HCT116 (cell line): ENCODE results near the gene PCSK9. TPM values are rescaled to one million over a fixed set of nuclear protein-coding genes. Genes with fewer than 3 reads are reported as not detected.

Source experiments
- ATAC-seq: fragments of 200-7000 bp; cut with Tn5 transposase; 2 replicates; pipeline ENCODE4 v1.9.1; 2020; ENCODE audit warnings: mild to moderate bottlenecking, moderate library complexity
- BruUV-seq: library from RNA; stranded (reverse); fragments of 400-500 nt; replicated peaks from 2 replicates; lab custom pipeline; 2021; lab: Mats Ljungman, UMichigan
- CTCF ChIA-PET: fragments of 300-600 bp; sonication (Branson Sonifier 250); formaldehyde crosslinking; loops from one replicate; lab custom pipeline; 2021; ENCODE audit warnings: antibody characterized with exemption; lab: Charles Lee
- POLR2A ChIA-PET: fragments of 300-600, 350-600 bp; sonication (Branson Sonifier 250); formaldehyde crosslinking; loops from one replicate; lab custom pipeline; 2021; ENCODE audit warnings: antibody characterized with exemption; lab: Charles Lee
- RAD21 ChIA-PET, 2 experiments: fragments of 300-600 bp; sonication (Branson Sonifier 250); formaldehyde crosslinking; loops; one replicate each; lab custom pipeline; 2023; ENCODE audit warnings: low total read pairs in 2 of 2; ENCODE audit not compliant: uncharacterized antibody in 2 of 2, unreplicated experiment in 2 of 2, low non-redundant PET in 1 of 2; lab: Charles Lee
- DNase-seq: peaks from one replicate; pipeline ENCODE4 v3.0.0-alpha.2; 2010; ENCODE audit warnings: low read depth, low spot score
- H2AFZ ChIP-seq: fragments of 200-600 bp; shearing (Covaris generic), sonication (generic); 2 replicates; pipeline ENCODE4 v1.6.1; 2017; ENCODE audit warnings: low read depth, mixed run types, mixed read lengths, antibody characterized with exemption, low read length; ENCODE audit not compliant: poor library complexity, severe bottlenecking
- H3K27ac ChIP-seq: 2 replicates; pipeline ENCODE4 v1.5.1; 2012; ENCODE audit warnings: low read depth, low read length
- H3K27me3 ChIP-seq: fragments of 200-600 bp; sonication (generic); 2 replicates; pipeline ENCODE4 v1.6.1; 2016; ENCODE audit warnings: mixed run types, low read length, mixed read lengths; ENCODE audit not compliant: insufficient read depth
- H3K36me3 ChIP-seq, 2 experiments: fragments of 200-500 bp in 1 of 2; fragments of 200-600 bp in 1 of 2; sonication (Bioruptor generic) in 1 of 2; sonication (generic) in 1 of 2; 2 replicates each; pipeline versions ENCODE4 v1.5.1 to v1.6.1; 2014 to 2016; ENCODE audit warnings: low read length in 2 of 2, inconsistent platforms in 1 of 2, mixed read lengths in 1 of 2, mixed run types in 1 of 2; ENCODE audit not compliant: insufficient read depth in 2 of 2, control insufficient read depth in 1 of 2
- H3K4me1 ChIP-seq, 2 experiments: fragments of 200-600 bp in 1 of 2; sonication (generic) in 1 of 2; 2 replicates each; pipeline versions ENCODE4 v1.5.1 to v1.6.1; 2012 to 2017; ENCODE audit warnings: low read length in 2 of 2, inconsistent platforms in 1 of 2, mild to moderate bottlenecking in 1 of 2, mixed read lengths in 1 of 2, mixed run types in 1 of 2, moderate library complexity in 1 of 2; ENCODE audit not compliant: insufficient read depth in 2 of 2, control insufficient read depth in 1 of 2
- H3K4me2 ChIP-seq: fragments of 200-600 bp; sonication (generic); 2 replicates; pipeline ENCODE4 v1.6.1; 2017; ENCODE audit warnings: mixed run types, low read length, mixed read lengths
- H3K4me3 ChIP-seq, 2 experiments: fragments of 200-600 bp in 1 of 2; sonication (generic) in 1 of 2; replicated peaks in 1 of 2; 2 replicates each; pipeline ENCODE4 v1.5.1; 2011 to 2016; ENCODE audit warnings: low read length in 2 of 2, control low read depth in 1 of 2, low read depth in 1 of 2, mild to moderate bottlenecking in 1 of 2, mixed read lengths in 1 of 2, mixed run types in 1 of 2
- H3K79me2 ChIP-seq: fragments of 200-600 bp; sonication (generic); 2 replicates; pipeline ENCODE4 v1.6.1; 2017; ENCODE audit warnings: mild to moderate bottlenecking, mixed run types, low read length, moderate library complexity, mixed read lengths; ENCODE audit not compliant: insufficient read depth
- H3K9ac ChIP-seq: fragments of 200-600 bp; sonication (generic); 2 replicates; pipeline ENCODE4 v1.6.1; 2016; ENCODE audit warnings: low read length, mixed read lengths
- H3K9me2 ChIP-seq: fragments of 200-600 bp; sonication (generic), shearing (Covaris generic); 2 replicates; pipeline ENCODE4 v1.6.1; 2017; ENCODE audit warnings: mixed run types, mild to moderate bottlenecking, moderate library complexity; ENCODE audit not compliant: insufficient read depth
- H3K9me3 ChIP-seq, 2 experiments: fragments of 200-500 bp in 1 of 2; fragments of 200-600 bp in 1 of 2; sonication (Bioruptor generic) in 1 of 2; sonication (generic) in 1 of 2; 2 replicates each; pipeline ENCODE4 v1.6.1; 2014 to 2017; ENCODE audit warnings: low read length in 2 of 2, mixed read lengths in 2 of 2, inconsistent platforms in 1 of 2, low read depth in 1 of 2, mild to moderate bottlenecking in 1 of 2, mixed run types in 1 of 2, moderate library complexity in 1 of 2; ENCODE audit not compliant: control insufficient read depth in 1 of 2, insufficient read depth in 1 of 2
- H4K20me1 ChIP-seq: fragments of 200-600 bp; sonication (generic), shearing (Covaris generic); 2 replicates; pipeline ENCODE4 v1.6.1; 2017; ENCODE audit warnings: mixed run types, mild to moderate bottlenecking, moderate library complexity; ENCODE audit not compliant: insufficient read depth
- CBX3 ChIP-seq: IDR thresholded peaks from 2 replicates; pipeline ENCODE4 v1.6.1; 2012; ENCODE audit warnings: low read depth
- CEBPB ChIP-seq: IDR thresholded peaks from 2 replicates; pipeline ENCODE4 v1.6.1; 2012; ENCODE audit warnings: low read depth
- EZH2phosphoT487 ChIP-seq: fragments of 200-600 bp; IDR thresholded peaks from 2 replicates; pipeline ENCODE4 v1.6.1; 2018; ENCODE audit warnings: antibody characterized with exemption, borderline replicate concordance
- FOSL1 ChIP-seq: IDR thresholded peaks from 2 replicates; pipeline ENCODE4 v1.6.1; 2012; ENCODE audit warnings: low read depth
- JUND ChIP-seq: IDR thresholded peaks from 2 replicates; pipeline ENCODE4 v1.6.1; 2012
- MAX ChIP-seq: IDR thresholded peaks from 2 replicates; pipeline ENCODE4 v1.6.1; 2012
- POLR2A ChIP-seq: IDR thresholded peaks from 2 replicates; pipeline ENCODE4 v1.7.0; 2011; ENCODE audit warnings: borderline replicate concordance; ENCODE audit not compliant: insufficient read depth, insufficient read length; ENCODE audit errors: extremely low read depth
- POLR2AphosphoS5 ChIP-seq: IDR thresholded peaks from 2 replicates; pipeline ENCODE4 v1.6.1; 2011; ENCODE audit warnings: mild to moderate bottlenecking, low read depth, low read length, moderate library complexity
- RAD21 ChIP-seq: IDR thresholded peaks from 2 replicates; pipeline ENCODE4 v1.6.1; 2012; ENCODE audit warnings: low read depth, mild to moderate bottlenecking
- SRF ChIP-seq: IDR thresholded peaks from 2 replicates; pipeline ENCODE4 v1.6.1; 2012; ENCODE audit warnings: low read depth
- TCF7L2 ChIP-seq: IDR thresholded peaks from 2 replicates; pipeline ENCODE4 v1.7.0; 2011; ENCODE audit warnings: borderline replicate concordance, inconsistent platforms; ENCODE audit not compliant: insufficient read depth, insufficient read length; ENCODE audit errors: extremely low read depth
- YY1 ChIP-seq: IDR thresholded peaks from 2 replicates; pipeline ENCODE4 v1.6.1; 2011; ENCODE audit warnings: low read length, low read depth, moderate library complexity, mild to moderate bottlenecking; ENCODE audit not compliant: insufficient replicate concordance; ENCODE audit errors: extremely low read depth
- ZFX ChIP-seq: fragments of 450-650 bp; IDR thresholded peaks from 2 replicates; pipeline ENCODE4 v1.6.1; 2017
- ZNF274 ChIP-seq: fragments of 200-500 bp; sonication (Bioruptor generic); IDR thresholded peaks from 2 replicates; pipeline ENCODE4 v1.6.1; 2014; ENCODE audit warnings: mild to moderate bottlenecking, low read depth, low read length, inconsistent platforms
- intact Hi-C: fragments of 100-400 bp; cut with micrococcal nuclease; formaldehyde crosslinking; loops from 2 replicates; pipeline ENCODE4 v1.10.0; 2022
- total RNA-seq: library from RNA; stranded (reverse); gene quantifications from one replicate; pipeline ENCODE4 v1.2.1, GENCODE V29; 2021; ENCODE audit not compliant: unreplicated experiment
- TF ChIP-seq, protein P1 (sequence below), 3 experiments: fragments of 200-600 bp in 1 of 3; sonication (generic) in 1 of 3; IDR thresholded peaks in 2 of 3; conservative IDR thresholded peaks in 1 of 3; 2 replicates each; pipeline ENCODE4 v1.5.1; 2012 to 2017; ENCODE audit warnings: low read depth in 2 of 3, low read length in 2 of 3, antibody characterized with exemption in 1 of 3, borderline replicate concordance in 1 of 3, control low read depth in 1 of 3, mild to moderate bottlenecking in 1 of 3, mixed read lengths in 1 of 3, mixed run types in 1 of 3, moderate library complexity in 1 of 3; ENCODE audit not compliant: insufficient read depth in 1 of 3
- TF ChIP-seq, protein P2 (sequence below): IDR thresholded peaks from 2 replicates; pipeline ENCODE4 v1.6.1; 2012; ENCODE audit warnings: low read depth
- TF ChIP-seq, protein P3 (sequence below): IDR thresholded peaks from 2 replicates; pipeline ENCODE4 v1.6.1; 2012
- TF ChIP-seq, protein P4 (sequence below): IDR thresholded peaks from 2 replicates; pipeline ENCODE4 v1.6.1; 2011; ENCODE audit warnings: mild to moderate bottlenecking, low read length, moderate library complexity; ENCODE audit not compliant: insufficient replicate concordance; ENCODE audit errors: extremely low read depth

Gene PCSK9
- total RNA-seq, 1 experiment from 2014 or later: 39.6 TPM

- ChIA-PET POLR2A (no interaction called here), CTCF (no interaction called here), RAD21 (no interaction called here)
- ATAC-seq: no peak
- Histone ChIP-seq H3K27me3 (no peaks in the 10 kb centered on the region), H3K36me3 (peaks cover 0 to 13% of the 10 kb centered on the region in 2 experiments; a peak in 2 of 4 replicates), H3K79me2 (no peaks in the 10 kb centered on the region), H3K9ac (no peak overlapping the region), H3K9me2 (no peaks in the 10 kb centered on the region), H3K4me1 (no peaks in the 10 kb centered on the region), H3K27ac (no peak overlapping the region), H3K9me3 (no peaks in the 10 kb centered on the region), H4K20me1 (no peaks in the 10 kb centered on the region), H3K4me2 (no peak overlapping the region), H3K4me3 (no peak overlapping the region), H2AFZ (no peak overlapping the region)
- TF ChIP-seq EZH2phosphoT487 (no peak), MAX (no peak), POLR2A (no peak), JUND (no peak), YY1 (no peak), SRF (no peak), ZNF274 (no peak), CBX3 (no peak), RAD21 (no peak), POLR2AphosphoS5 (no peak), CEBPB (no peak), TCF7L2 (no peak), FOSL1 (no peak), ZFX (no peak)
- TF ChIP-seq, protein P1, sequence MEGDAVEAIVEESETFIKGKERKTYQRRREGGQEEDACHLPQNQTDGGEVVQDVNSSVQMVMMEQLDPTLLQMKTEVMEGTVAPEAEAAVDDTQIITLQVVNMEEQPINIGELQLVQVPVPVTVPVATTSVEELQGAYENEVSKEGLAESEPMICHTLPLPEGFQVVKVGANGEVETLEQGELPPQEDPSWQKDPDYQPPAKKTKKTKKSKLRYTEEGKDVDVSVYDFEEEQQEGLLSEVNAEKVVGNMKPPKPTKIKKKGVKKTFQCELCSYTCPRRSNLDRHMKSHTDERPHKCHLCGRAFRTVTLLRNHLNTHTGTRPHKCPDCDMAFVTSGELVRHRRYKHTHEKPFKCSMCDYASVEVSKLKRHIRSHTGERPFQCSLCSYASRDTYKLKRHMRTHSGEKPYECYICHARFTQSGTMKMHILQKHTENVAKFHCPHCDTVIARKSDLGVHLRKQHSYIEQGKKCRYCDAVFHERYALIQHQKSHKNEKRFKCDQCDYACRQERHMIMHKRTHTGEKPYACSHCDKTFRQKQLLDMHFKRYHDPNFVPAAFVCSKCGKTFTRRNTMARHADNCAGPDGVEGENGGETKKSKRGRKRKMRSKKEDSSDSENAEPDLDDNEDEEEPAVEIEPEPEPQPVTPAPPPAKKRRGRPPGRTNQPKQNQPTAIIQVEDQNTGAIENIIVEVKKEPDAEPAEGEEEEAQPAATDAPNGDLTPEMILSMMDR (IDR thresholded peaks at IDR 0.05 in 2 of 3, conservative IDR thresholded peaks at IDR 0.05 in 1 of 3; ENCODE audit: borderline replicate concordance in 1 of 3, insufficient read depth in 1 of 3, low read depth in 2 of 3, low read length in 2 of 3): no peak
- TF ChIP-seq, protein P2, sequence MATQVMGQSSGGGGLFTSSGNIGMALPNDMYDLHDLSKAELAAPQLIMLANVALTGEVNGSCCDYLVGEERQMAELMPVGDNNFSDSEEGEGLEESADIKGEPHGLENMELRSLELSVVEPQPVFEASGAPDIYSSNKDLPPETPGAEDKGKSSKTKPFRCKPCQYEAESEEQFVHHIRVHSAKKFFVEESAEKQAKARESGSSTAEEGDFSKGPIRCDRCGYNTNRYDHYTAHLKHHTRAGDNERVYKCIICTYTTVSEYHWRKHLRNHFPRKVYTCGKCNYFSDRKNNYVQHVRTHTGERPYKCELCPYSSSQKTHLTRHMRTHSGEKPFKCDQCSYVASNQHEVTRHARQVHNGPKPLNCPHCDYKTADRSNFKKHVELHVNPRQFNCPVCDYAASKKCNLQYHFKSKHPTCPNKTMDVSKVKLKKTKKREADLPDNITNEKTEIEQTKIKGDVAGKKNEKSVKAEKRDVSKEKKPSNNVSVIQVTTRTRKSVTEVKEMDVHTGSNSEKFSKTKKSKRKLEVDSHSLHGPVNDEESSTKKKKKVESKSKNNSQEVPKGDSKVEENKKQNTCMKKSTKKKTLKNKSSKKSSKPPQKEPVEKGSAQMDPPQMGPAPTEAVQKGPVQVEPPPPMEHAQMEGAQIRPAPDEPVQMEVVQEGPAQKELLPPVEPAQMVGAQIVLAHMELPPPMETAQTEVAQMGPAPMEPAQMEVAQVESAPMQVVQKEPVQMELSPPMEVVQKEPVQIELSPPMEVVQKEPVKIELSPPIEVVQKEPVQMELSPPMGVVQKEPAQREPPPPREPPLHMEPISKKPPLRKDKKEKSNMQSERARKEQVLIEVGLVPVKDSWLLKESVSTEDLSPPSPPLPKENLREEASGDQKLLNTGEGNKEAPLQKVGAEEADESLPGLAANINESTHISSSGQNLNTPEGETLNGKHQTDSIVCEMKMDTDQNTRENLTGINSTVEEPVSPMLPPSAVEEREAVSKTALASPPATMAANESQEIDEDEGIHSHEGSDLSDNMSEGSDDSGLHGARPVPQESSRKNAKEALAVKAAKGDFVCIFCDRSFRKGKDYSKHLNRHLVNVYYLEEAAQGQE: no peak
- TF ChIP-seq, protein P3, sequence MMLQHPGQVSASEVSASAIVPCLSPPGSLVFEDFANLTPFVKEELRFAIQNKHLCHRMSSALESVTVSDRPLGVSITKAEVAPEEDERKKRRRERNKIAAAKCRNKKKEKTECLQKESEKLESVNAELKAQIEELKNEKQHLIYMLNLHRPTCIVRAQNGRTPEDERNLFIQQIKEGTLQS: no peak
- TF ChIP-seq, protein P4, sequence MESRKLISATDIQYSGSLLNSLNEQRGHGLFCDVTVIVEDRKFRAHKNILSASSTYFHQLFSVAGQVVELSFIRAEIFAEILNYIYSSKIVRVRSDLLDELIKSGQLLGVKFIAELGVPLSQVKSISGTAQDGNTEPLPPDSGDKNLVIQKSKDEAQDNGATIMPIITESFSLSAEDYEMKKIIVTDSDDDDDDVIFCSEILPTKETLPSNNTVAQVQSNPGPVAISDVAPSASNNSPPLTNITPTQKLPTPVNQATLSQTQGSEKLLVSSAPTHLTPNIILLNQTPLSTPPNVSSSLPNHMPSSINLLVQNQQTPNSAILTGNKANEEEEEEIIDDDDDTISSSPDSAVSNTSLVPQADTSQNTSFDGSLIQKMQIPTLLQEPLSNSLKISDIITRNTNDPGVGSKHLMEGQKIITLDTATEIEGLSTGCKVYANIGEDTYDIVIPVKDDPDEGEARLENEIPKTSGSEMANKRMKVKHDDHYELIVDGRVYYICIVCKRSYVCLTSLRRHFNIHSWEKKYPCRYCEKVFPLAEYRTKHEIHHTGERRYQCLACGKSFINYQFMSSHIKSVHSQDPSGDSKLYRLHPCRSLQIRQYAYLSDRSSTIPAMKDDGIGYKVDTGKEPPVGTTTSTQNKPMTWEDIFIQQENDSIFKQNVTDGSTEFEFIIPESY: no peak
- intact Hi-C loops: no loop called here
- BruUV-seq: no TSS peak
- DNase-seq: no peak
Measured at GRCh38 chr1:55057270-55057955, 18.1 kb downstream of the PCSK9 start.
